ENCODE results near the gene PSD4. TPM values are rescaled to one million over a fixed set of nuclear protein-coding genes. Genes with fewer than 3 reads are reported as not detected.

PSD4 gene
- total RNA-seq, 1 donor from 2014 or later = 1.9 TPM

GRCh38 chr2:113185664-113186432 lies 12.1 kb downstream of the PSD4 start:
- no peak overlapping the region for H3K4me3 Mint-ChIP-seq (ENCODE audit: unreplicated experiment)
- no peaks in the 10 kb centered on the region for H3K9me3 Mint-ChIP-seq (ENCODE audit: unreplicated experiment)
- TF ChIP-seq CTCF (IDR thresholded peaks at IDR 0.05; ENCODE audit: unreplicated experiment) = no peak
- peaks cover 4% of the 10 kb centered on the region for H3K27me3 Mint-ChIP-seq (ENCODE audit: unreplicated experiment)
- H3K4me1 Mint-ChIP-seq (ENCODE audit: unreplicated experiment) = peaks cover 12% of the 10 kb centered on the region
- H3K36me3 Mint-ChIP-seq (ENCODE audit: low read depth, unreplicated experiment) = no peaks in the 10 kb centered on the region
- H3K27ac Mint-ChIP-seq (ENCODE audit: unreplicated experiment) = no peak overlapping the region
- DNase-seq (ENCODE audit: low spot score) = no peak

GRCh38 chr2:113186433-113186796 lies 12.6 kb downstream of the PSD4 start:
- TF ChIP-seq CTCF (IDR thresholded peaks at IDR 0.05; ENCODE audit: unreplicated experiment) = no peak
- Mint-ChIP-seq H3K9me3 (ENCODE audit: unreplicated experiment) (no peaks in the 10 kb centered on the region), H3K4me1 (ENCODE audit: unreplicated experiment) (peaks cover 8% of the 10 kb centered on the region), H3K36me3 (ENCODE audit: low read depth, unreplicated experiment) (no peaks in the 10 kb centered on the region), H3K4me3 (ENCODE audit: unreplicated experiment) (no peak overlapping the region), H3K27ac (ENCODE audit: unreplicated experiment) (no peak overlapping the region), H3K27me3 (ENCODE audit: unreplicated experiment) (peaks cover 4% of the 10 kb centered on the region)
- DNase-seq (ENCODE audit: low spot score) = no peak

GRCh38 chr2:113187771-113188170 lies 14.0 kb downstream of the PSD4 start:
- no peaks in the 10 kb centered on the region for H3K4me1 Mint-ChIP-seq (ENCODE audit: unreplicated experiment)
- H3K9me3 Mint-ChIP-seq (ENCODE audit: unreplicated experiment) = no peaks in the 10 kb centered on the region
- no peak for TF ChIP-seq CTCF (IDR thresholded peaks at IDR 0.05; ENCODE audit: unreplicated experiment)
- peaks cover 4% of the 10 kb centered on the region for H3K27me3 Mint-ChIP-seq (ENCODE audit: unreplicated experiment)
- no peak overlapping the region for H3K4me3 Mint-ChIP-seq (ENCODE audit: unreplicated experiment)
- DNase-seq (ENCODE audit: low spot score) = no peak
- H3K27ac Mint-ChIP-seq (ENCODE audit: unreplicated experiment) = no peak overlapping the region
- H3K36me3 Mint-ChIP-seq (ENCODE audit: low read depth, unreplicated experiment) = no peaks in the 10 kb centered on the region

- Mint-ChIP-seq H3K4me1 (ENCODE audit: unreplicated experiment) (no peaks in the 10 kb centered on the region), H3K9me3 (ENCODE audit: unreplicated experiment) (no peaks in the 10 kb centered on the region), H3K36me3 (ENCODE audit: low read depth, unreplicated experiment) (no peaks in the 10 kb centered on the region), H3K27ac (ENCODE audit: unreplicated experiment) (no peak overlapping the region), H3K27me3 (ENCODE audit: unreplicated experiment) (no peaks in the 10 kb centered on the region), H3K4me3 (ENCODE audit: unreplicated experiment) (no peak overlapping the region)
- DNase-seq (ENCODE audit: low spot score) = no peak
- no peak for TF ChIP-seq CTCF (IDR thresholded peaks at IDR 0.05; ENCODE audit: unreplicated experiment)
These were observed 17.1 kb downstream of the PSD4 start for GRCh38 chr2:113190871-113191270.

- no peak overlapping the region for H3K27ac Mint-ChIP-seq (ENCODE audit: unreplicated experiment)
- no peak for DNase-seq (ENCODE audit: low spot score)
- H3K4me1 Mint-ChIP-seq (ENCODE audit: unreplicated experiment) = no peaks in the 10 kb centered on the region
- H3K36me3 Mint-ChIP-seq (ENCODE audit: low read depth, unreplicated experiment) = peaks cover 4% of the 10 kb centered on the region
- H3K27me3 Mint-ChIP-seq (ENCODE audit: unreplicated experiment) = peaks cover 11% of the 10 kb centered on the region
- TF ChIP-seq CTCF (IDR thresholded peaks at IDR 0.05; ENCODE audit: unreplicated experiment) = no peak
- no peaks in the 10 kb centered on the region for H3K9me3 Mint-ChIP-seq (ENCODE audit: unreplicated experiment)
- H3K4me3 Mint-ChIP-seq (ENCODE audit: unreplicated experiment) = no peak overlapping the region
These were observed 18.8 kb downstream of the PSD4 start for GRCh38 chr2:113192459-113193100.

Data from endothelial cell (in vitro differentiated cells).